Tibial nerve (tissue), 4 donors: ENCODE results near the gene GCA.

Experiments
- CTCF ChIP-seq, 5 experiments: fragments of 200-600 bp in 3 of 5; fragments of 450-650 bp in 2 of 5; sonication (generic) in 3 of 5; IDR thresholded peaks; one replicate each; pipeline ENCODE4 v1.5.1; 2016 to 2019; ENCODE audit warnings: antibody characterized with exemption in 5 of 5, mild to moderate bottlenecking in 3 of 5, moderate library complexity in 2 of 5
- EP300 ChIP-seq, 2 donors: sonication (generic); formaldehyde crosslinking; IDR thresholded peaks; one replicate each; pipeline ENCODE4 v1.6.1; 2017; ENCODE audit warnings: antibody characterized with exemption in 2 of 2, mild to moderate bottlenecking in 1 of 2
- POLR2A ChIP-seq, 2 donors: fragments of 450-650 bp; IDR thresholded peaks; one replicate each; pipeline ENCODE4 v1.6.1; 2017; ENCODE audit warnings: antibody characterized with exemption in 2 of 2, mild to moderate bottlenecking in 2 of 2, moderate library complexity in 2 of 2

- TF ChIP-seq EP300 (IDR thresholded peaks at IDR 0.05): no peak
- TF ChIP-seq POLR2A (IDR thresholded peaks at IDR 0.05): no peak
- no peak for TF ChIP-seq CTCF (IDR thresholded peaks at IDR 0.05)
These were observed 28.0 kb upstream of the GCA start for GRCh38 chr2:162315938-162316337.
